K562 (cell line): Measurements from ENCODE around the gene ADCY6. TPM values are rescaled to one million over a fixed set of nuclear protein-coding genes. Genes with fewer than 3 reads are reported as not detected.

Experiments used
- BCL6 ChIP-seq: fragments of 250-450 bp; sonication (Bioruptor Pico); IDR thresholded peaks from 2 replicates; pipeline ENCODE4 v1.4.0; 2020
- E2F8 ChIP-seq: fragments of 450-650 bp; IDR thresholded peaks from 2 replicates; pipeline ENCODE4 v1.7.1; 2018; ENCODE audit warnings: mild to moderate bottlenecking, low read depth; ENCODE audit not compliant: partially characterized antibody
- GABPA ChIP-seq: fragments of 200-800 bp; sonication (Bioruptor generic); conservative IDR thresholded peaks from 2 replicates; pipeline ENCODE4 v1.6.1; 2016; ENCODE audit warnings: low read depth, missing genetic modification characterization, missing compliant biosample characterization
- GATA2 ChIP-seq: sonication (generic); formaldehyde crosslinking; IDR thresholded peaks from 2 replicates; pipeline ENCODE4 v1.4.0; 2020; ENCODE audit warnings: mild to moderate bottlenecking, missing genetic modification reagents
- GTF2E2 ChIP-seq: fragments of 200-800 bp; sonication (Bioruptor generic); IDR thresholded peaks from 2 replicates; pipeline ENCODE4 v1.6.1; 2016; ENCODE audit warnings: missing genetic modification characterization, missing compliant biosample characterization
- HMGXB4 ChIP-seq: sonication (generic); formaldehyde crosslinking; IDR thresholded peaks from 2 replicates; pipeline ENCODE4 v1.8.1; 2023; ENCODE audit warnings: mild to moderate bottlenecking, missing genetic modification reagents
- MITF ChIP-seq: IDR thresholded peaks from 2 replicates; pipeline ENCODE4 v1.6.1; 2014; ENCODE audit warnings: antibody characterized with exemption
- NEUROD1 ChIP-seq: fragments of 150-350 bp; IDR thresholded peaks from 2 replicates; pipeline ENCODE4 v1.6.1; 2014; ENCODE audit warnings: borderline replicate concordance, low read length, low read depth; ENCODE audit not compliant: partially characterized antibody
- POLR3A ChIP-seq: IDR thresholded peaks from 2 replicates; pipeline ENCODE4 v1.6.1; 2011; ENCODE audit warnings: borderline replicate concordance, mild to moderate bottlenecking, moderate library complexity; ENCODE audit not compliant: insufficient read length, insufficient read depth; ENCODE audit errors: extremely low read depth
- RERE ChIP-seq: sonication (generic); formaldehyde crosslinking; IDR thresholded peaks from 2 replicates; pipeline ENCODE4 v1.8.0; 2023; ENCODE audit warnings: missing genetic modification reagents, mild to moderate bottlenecking, borderline replicate concordance
- SAFB2 ChIP-seq: fragments of 200-400 bp; formaldehyde crosslinking; IDR thresholded peaks from 2 replicates; pipeline ENCODE4 v1.6.1; 2018; ENCODE audit warnings: borderline replicate concordance, low read length, low read depth, moderate library complexity; ENCODE audit not compliant: severe bottlenecking
- SNAPC5 ChIP-seq: fragments of 250-450 bp; sonication (Bioruptor Pico); IDR thresholded peaks from 2 replicates; pipeline ENCODE4 v1.8.0; 2021; ENCODE audit warnings: moderate library complexity, mild to moderate bottlenecking, inconsistent platforms
- YBX1 ChIP-seq: fragments of 450-650 bp; IDR thresholded peaks from 2 replicates; pipeline ENCODE4 v1.7.1; 2016; ENCODE audit warnings: mild to moderate bottlenecking
- ZNF324 ChIP-seq: fragments of 250-450 bp; sonication (Bioruptor Pico); IDR thresholded peaks from 2 replicates; pipeline ENCODE4 v1.4.0; 2020; ENCODE audit warnings: mild to moderate bottlenecking
- polyA plus RNA-seq, 8 experiments: library from polyadenylated mRNA; depleted of rRNA in 4 of 8; stranded (reverse) in 5 of 8; unstranded in 3 of 8; fragments of >200 nt; fragmentation: Nextera tagmentation in 2 of 8; fragmentation: Illumina TruSeq in 1 of 8; extraction: Ambion mirVana in 2 of 8; extraction: Trizol in 1 of 8; gene quantifications; 2 replicates each; pipeline versions ENCODE4 v1.2.1 to v1.2.3, GENCODE V29; 2011 to 2014; ENCODE audit warnings: inconsistent platforms in 1 of 8, missing spikeins in 1 of 8
- total RNA-seq, 7 experiments: library from RNA; depleted of rRNA in 6 of 7; stranded (reverse); fragments of >200 nt in 6 of 7; fragmentation: Illumina TruSeq in 2 of 7; extraction: Trizol in 2 of 7; gene quantifications; 2 replicates each; pipeline versions ENCODE4 v1.2.1 to v1.2.3, GENCODE V29; 2011 to 2021; ENCODE audit warnings: low replicate concordance in 1 of 7

ADCY6 gene
- total and polyA plus RNA-seq, 9 of the 15 experiments (the other 6 are each of a cell fraction or from before 2014, with no cell fraction given) = 0.01 to 1.0 (median 0.53) TPM

- TF ChIP-seq RERE (CRISPR knock-in tag) (0 out of 2 replicates have a peak, but pooled peaks have one; percentile 77), SNAPC5 (CRISPR knock-in tag) (no peak), HMGXB4 (CRISPR knock-in tag) (no peak; the same call in none of the 2 replicates), E2F8 (peak; percentile 93), SAFB2 (no peak), POLR3A (no peak), GABPA (tag) (peak; percentile 99), GTF2E2 (tag) (0 out of 2 replicates have a peak, but pooled peaks have one; percentile 77), MITF (peak; percentile 68; the same call in 1 of the 2 replicates), BCL6 (CRISPR knock-in tag) (no peak), ZNF324 (CRISPR knock-in tag) (no peak), GATA2 (CRISPR knock-in tag) (no peak), NEUROD1 (no peak), YBX1 (no peak)
Observed at GRCh38 chr12:48716493-48717251, 72.2 kb downstream of the ADCY6 start, which contains the start of gene CCNT1 (continued).
